H1 (cell line): ENCODE measurements around the gene MARCHF3. TPM values are rescaled to one million over a fixed set of nuclear protein-coding genes. Genes with fewer than 3 reads are reported as not detected.

ENCODE experiments used
- EZH2 ChIP-seq: fragments of 200-600 bp; sonication (generic); IDR thresholded peaks from 2 replicates; pipeline ENCODE4 v1.7.1; 2012; ENCODE audit warnings: low read depth, mild to moderate bottlenecking, moderate library complexity, low read length, inconsistent platforms; ENCODE audit not compliant: severe bottlenecking
- KDM4A ChIP-seq: IDR thresholded peaks from one replicate; pipeline ENCODE4 v1.7.1; 2012; ENCODE audit warnings: low read depth, mild to moderate bottlenecking, moderate library complexity, low read length, inconsistent platforms; ENCODE audit not compliant: severe bottlenecking
- SP1 ChIP-seq: IDR thresholded peaks from 2 replicates; pipeline ENCODE4 v1.6.1; 2011; ENCODE audit warnings: low read depth, low read length
- YY1 ChIP-seq: IDR thresholded peaks from 2 replicates; pipeline ENCODE4 v1.6.1; 2011; ENCODE audit warnings: low read depth, mild to moderate bottlenecking, low read length
- polyA plus RNA-seq, 7 experiments: library from polyadenylated mRNA; depleted of rRNA in 3 of 7; stranded (reverse) in 5 of 7; unstranded in 2 of 7; fragments of >200 nt in 5 of 7; fragments of 200-250 nt in 2 of 7; gene quantifications; 1 replicate in 5 of 7; 2 replicates in 1 of 7; 4 replicates in 1 of 7; pipeline versions ENCODE4 v1.2.1 to v1.2.3, GENCODE V29; 2011 to 2013; ENCODE audit warnings: missing spikeins in 2 of 7, mixed read lengths in 2 of 7
- total RNA-seq: library from RNA; stranded (reverse); fragmentation: NEBNext Ultra II Directional; extraction: Animal tissue kit (Norgen Biotek cat#: 25700); gene quantifications from 2 replicates; pipeline ENCODE4 v1.2.1, GENCODE V29; 2021

MARCHF3 gene
- total and polyA plus RNA-seq, 2 of the 8 experiments (the other 6 are each of a cell fraction or from before 2014, with no cell fraction given): 12.0 to 16.9 TPM

GRCh38 chr5:126982926-126983873, 47.2 kb downstream of the MARCHF3 start (continued):
- no peak for TF ChIP-seq KDM4A
- TF ChIP-seq YY1: no peak
- TF ChIP-seq EZH2: no peak
- TF ChIP-seq SP1: no peak
